HuH-7.5 (cell line): ENCODE results near the gene RNF41.
A peak's percentile ranks its signal among the peaks of the same experiment; 100 is the strongest.

ENCODE experiments used
- DNase-seq: peaks from one replicate; pipeline ENCODE4 v3.0.0; 2011; ENCODE audit warnings: low spot score

RNF41 gene

DNA sequence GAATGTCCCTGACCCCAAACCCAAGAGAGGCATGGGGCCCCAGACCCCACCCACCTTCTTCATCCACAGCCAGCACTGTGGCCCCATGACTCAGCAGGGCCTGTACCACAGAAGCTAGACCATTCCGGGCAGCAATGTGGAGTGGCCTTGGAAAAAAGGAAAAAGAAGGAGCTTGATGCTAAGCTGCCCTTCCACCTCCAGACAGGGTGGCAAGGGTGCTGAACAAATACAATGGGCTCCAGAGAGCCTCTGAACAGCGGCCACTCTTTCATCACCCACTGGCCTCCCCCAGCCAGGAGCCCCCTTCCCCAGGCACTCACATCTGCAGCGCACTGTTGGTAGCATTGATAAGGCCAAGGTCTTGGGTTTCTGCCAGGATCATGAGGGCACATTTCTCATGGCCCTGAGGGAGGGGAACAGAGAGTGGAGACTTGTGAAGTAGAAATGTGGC lies 22.0 kb upstream of the RNF41 start:
- no peak for DNase-seq

DNA sequence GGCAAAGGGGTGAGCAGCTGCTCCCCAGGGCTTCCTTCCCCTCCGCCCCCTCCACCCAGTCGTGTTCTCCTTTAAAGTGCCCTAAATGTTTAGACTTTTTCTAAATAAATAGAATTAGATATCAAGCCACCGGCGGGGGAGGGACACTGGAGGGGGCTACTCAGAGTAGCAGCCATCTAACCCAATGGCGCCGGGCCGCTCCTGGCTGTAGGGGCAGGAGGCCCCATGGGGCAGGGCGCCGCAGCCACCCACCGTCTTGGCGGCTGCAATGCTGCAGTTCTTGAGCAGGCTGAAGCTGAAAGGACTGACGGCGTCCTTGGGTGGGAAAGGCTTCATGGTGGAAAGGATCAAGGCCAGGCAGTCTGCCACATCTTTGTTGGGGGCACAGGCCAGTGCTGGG lies 21.3 kb upstream of the RNF41 start:
- DNase-seq: no peak

DNA sequence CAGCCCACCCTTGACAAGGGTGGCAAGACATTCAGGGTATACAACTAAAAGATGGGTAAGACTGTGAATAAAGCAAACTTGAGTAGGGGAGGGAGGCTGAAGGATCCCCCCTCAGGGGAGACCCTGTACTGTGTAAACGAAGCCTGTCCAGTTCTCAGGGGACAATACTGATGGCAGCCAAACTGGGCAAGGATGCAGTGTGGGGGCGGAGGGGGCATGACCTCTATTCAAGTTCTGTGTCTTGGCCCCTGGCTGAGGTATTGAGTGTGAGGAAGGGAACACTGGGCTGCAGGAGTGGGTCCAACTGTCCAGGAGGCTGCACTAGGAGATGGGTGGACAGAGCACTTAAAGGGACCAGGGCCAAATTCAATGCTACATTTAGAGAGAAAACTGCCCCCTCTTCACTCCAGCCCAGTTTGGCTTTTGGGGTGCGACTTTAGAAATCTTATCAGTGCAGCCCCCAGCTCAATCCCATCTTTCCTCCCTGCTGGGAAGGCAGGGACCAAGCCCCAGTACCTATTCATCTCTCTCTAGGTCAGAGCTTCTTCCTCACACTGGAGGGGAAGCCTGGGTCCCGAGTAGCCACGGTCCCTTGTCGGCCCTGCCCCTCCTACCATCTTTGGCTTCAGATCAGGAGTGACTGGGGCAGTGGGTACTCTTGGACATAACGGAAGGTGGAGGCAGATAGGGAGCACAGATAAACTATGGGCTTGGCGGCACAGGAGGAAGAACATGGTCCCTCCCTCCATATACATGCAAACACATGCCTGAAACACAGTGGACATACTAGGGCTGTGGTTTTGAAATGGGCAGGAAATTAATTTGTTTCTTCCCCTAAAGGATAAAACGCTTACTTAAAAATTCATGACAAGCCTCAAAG lies 19.9 kb upstream of the RNF41 start:
- no peak for DNase-seq

DNA sequence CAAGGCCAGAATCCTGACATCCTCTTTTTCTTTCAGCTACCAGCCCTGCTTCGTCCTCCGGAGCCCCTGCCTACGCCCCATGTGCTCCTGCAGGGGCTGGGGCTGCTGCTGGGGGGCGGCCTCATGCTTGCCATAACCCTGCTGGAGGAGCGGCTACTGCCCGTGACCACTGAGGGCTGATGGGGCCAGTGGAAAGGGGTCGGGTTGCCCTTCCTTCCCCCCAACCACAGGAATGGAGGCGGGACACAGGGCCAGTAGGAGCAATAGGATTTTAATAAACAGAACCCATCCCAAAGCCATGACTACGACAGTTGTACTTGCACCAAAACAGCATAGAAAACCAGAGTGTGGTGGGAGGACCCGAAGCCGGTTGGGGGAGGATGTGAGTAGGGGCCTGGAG lies 15.8 kb upstream of the RNF41 start:
- no peak for DNase-seq

DNA sequence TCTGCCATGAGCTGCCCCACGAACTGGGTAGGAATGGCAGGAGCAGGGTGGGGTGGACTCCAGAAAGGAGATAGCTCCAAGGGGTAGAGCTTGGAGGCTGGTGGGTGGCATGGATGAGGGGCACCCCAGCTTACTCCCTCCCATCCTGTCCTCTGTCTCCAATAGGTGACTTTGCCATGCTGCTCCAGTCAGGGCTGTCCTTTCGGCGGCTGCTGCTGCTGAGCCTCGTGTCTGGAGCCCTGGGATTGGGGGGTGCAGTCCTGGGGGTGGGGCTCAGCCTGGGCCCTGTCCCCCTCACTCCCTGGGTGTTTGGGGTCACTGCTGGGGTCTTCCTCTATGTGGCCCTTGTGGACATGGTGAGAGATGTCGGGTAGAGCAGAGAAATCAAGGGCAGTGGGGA lies 15.3 kb upstream of the RNF41 start:
- DNase-seq: no peak

DNA sequence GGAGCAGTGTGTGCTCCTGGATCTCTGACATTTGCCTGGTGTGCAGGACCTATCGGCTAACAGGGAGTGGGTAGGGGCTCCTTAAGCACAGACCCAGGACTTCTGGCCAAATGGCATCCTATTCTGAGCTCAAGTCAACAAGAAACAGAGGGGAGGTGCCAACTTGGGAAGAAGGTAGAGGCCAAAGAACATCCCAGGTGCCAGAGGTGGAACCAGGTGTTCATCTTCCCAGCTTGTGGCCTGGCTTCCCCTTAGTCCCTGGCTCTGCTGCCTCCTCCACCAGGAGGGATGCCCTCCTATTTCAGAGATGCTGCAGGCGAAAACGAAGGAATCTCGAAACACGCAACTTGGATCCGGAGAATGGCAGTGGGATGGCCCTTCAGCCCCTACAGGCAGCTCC lies 14.4 kb upstream of the RNF41 start:
- DNase-seq: no peak

DNA sequence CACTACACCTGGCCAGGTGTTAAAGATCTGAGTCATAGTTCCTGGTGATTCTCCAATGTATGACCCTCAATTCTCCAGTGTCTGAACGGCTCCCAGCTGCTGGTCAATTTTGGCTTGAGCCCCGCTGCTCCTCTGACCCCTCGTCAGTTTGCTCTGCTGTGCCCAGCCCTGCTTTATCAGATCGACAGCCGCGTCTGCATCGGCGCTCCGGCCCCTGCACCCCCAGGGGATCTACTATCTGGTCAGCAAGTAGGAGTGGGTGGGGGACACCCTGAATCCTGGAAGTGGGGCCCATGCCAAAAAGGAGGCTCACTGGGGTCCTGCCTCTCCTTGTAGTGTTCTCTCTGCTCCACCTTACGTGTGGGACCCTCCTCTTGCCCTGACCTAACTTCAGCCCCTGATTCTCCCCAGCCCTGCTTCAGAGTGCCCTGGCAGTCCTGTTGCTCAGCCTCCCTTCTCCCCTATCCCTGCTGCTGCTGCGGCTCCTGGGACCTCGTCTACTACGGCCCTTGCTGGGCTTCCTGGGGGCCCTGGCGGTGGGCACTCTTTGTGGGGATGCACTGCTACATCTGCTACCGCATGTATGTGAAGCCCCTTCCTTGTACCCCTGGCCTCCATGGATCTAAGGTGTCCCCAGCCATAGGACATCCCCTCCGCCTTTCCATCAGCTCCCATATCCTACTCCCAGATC lies 13.2 kb upstream of the RNF41 start:
- no peak for DNase-seq

DNA sequence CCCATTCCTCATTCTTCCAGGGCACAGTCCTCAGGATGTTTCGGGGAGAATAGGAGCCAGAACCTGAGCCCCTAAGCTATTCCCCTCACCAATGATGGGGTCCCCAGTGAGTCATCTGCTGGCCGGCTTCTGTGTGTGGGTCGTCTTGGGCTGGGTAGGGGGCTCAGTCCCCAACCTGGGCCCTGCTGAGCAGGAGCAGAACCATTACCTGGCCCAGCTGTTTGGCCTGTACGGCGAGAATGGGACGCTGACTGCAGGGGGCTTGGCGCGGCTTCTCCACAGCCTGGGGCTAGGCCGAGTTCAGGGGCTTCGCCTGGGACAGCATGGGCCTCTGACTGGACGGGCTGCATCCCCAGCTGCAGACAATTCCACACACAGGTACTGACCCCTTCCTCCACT lies 9.5 kb upstream of the RNF41 start:
- no peak for DNase-seq

DNA sequence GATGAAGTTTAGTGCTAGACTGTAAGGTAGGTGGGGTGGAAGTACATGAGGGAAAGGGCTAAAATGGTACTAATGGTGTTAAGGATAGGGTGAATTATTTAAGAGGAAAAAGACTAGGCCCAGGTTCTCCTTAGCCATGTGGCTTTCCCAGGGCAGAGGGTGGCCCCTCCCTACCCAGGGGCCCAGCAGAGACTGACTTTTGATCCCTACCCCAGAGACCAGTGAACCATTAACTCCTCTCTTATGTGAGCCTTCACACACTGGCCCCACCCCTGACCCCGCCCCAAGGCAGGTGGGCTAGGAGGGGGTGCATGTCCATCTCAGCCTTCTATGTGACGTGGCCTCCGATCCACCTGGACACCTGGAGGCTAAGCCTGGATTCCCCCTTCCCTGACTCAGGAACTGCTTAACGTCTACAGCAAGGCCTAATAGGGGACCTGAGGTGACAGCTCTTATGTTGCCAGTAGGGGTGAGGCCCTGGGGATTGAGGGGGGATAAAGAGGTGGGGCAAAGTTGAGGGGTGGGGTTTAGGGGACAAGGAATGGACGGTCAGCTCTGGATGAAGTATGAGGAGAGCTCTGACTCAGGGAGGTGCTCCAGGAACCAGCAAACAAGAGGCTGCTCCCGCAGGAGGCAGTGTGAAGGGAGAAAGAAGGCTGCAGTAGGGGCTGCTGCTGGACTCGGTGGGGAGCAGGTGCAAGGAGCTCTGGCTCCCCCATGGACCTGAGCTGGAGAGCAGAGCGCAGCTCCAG lies 8.9 kb upstream of the RNF41 start:
- peak; percentile 97 for DNase-seq

DNA sequence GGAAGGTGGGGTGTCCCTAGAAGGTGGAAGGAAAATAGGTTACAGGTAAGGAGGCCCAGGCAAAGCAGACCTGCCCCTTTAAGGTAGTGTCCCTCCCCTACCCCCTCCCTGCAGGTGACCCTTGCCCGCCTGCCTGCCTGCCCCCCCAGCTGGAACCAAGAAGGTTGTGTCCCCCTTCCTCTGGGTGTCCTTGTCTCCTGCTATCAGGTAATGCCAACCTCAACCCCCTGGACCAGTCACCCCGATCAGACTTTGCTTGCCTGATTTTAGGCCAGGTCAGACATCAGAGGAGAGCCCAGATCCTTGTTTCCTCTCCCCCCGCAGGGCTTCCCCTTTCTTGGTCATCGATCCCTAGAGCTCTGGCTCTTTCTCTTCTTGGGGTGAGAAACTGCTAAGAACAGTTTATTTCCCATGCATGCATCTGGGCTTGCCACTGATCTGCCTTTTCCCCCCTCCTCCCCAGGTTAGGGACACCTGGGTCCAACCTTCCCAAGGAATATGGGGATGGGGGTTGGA lies 8.3 kb upstream of the RNF41 start, which contains the start of gene SLC39A5:
Gene SLC39A5 (plus strand): TSS at position 136 of the 516 bp plus-strand sequence. CDS start 1,224 bp downstream, outside the sequence.
- no peak for DNase-seq

DNA sequence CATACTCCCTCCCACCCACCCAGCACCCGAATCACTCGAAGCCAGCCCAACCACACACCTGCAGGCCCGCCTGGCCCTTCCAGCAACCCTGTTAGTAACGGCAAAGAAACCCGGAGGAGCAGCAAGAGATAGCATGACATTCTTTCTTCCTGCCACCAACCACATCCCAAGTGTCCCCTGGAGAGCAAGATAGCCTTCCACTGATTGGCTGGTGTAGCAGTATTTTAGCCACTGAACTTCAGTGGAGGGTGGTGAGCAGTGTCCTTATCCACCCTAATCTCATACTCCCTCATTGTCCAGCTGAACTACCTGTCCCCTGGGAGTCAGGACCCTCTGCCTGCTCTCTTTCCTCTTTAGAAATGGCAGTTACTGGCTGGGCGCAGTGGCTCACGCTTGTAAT lies 7.4 kb upstream of the RNF41 start:
- DNase-seq: no peak

DNA sequence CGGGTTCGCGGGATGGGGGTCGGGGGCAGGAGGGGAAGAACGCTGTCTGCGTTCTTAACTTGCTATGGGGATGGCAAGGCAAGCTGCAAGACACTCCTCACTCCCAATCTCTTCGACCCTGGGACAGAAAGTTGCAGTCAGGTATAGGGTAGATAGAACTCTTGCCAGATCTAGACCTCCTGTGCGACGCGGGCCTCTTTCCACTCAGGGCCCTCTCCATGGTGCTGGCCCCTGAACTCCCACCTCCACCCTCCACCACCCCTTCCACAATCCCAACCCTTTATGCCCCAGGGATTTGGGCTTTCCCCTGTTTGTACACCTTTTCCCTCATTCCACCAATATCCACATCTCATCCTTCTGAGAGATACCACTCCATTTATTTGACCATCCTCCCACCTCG lies 3.2 kb upstream of the RNF41 start:
- DNase-seq: no peak

DNA sequence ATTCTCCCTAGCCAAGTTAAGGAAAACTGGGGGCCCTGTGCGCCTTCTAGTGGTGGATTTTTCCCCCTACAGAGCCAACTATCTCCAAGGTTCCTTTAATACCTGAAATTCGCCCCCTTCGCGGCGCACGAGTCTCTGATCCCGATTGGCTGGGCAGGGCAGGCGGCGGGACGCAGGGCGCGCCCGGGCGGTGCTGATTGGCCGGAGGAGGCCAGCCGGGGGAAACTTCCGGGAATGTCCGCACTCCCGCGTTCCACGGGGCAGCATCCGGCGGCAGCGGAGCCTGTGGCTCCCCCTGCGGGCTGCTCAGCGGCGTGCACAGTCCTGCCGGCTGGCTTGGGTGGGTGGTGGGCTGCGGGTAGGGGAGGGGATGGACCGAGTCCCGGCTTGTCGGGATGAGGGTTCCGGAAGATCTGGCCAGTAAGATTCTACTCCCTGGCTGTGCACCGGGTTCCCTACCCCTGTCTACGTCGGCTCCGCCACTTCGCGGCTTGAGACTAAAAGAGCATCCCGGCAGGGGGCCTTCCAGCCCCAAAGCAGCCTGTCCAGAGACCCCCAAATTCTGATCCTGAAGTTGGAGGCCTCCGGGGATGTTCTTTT lies 2.5 kb upstream of the RNF41 start, which contains the start of gene NABP2:
Gene NABP2 (plus strand): TSS at position 241 of the 600 bp plus-strand sequence. CDS start 515 bp downstream, outside the sequence.
- DNase-seq: peak; percentile 99

DNA sequence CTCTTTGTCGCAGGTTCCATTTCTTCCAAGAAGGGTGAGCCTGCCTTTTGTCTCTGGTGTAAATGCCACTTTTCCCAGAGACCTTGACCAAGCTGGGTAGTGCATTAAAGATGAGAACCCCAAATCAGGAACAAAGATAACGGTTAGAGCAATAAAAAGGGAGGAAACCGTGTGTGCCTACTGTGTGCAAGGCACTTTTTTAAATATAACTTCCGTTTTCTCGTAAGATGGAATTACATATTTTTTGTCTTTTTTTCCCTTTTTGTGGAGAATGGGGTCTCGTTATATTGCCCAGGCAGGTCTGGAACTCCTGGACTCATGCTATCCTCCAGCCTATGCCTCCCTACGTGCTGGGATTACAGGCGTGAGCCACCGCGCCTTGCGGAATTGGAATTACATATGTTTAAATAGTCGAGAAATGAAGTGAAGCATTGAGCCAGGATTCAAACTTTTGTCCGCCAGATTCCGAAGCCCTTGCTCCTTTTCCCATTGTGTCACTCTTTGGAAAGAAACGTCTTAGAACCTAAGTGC lies 1.9 kb upstream of the RNF41 start:
- DNase-seq: no peak

DNA sequence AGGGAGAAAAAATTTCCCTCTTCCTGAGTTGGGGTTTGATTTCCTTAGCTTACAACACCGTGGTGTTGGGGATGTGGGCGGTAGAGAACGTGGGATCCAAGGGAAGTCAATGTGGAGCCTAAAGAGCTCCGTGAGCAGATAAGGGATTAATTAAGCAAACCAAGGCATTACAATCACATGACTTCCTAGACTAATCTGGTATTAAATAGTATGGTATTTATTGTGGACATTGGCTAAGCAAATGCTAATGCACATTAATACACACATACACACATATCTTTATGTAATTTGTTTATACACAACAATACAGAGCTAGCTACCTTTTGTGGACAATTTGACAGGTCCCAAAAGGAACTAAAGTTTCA lies 791 bp upstream of the RNF41 start:
- DNase-seq: no peak

DNA sequence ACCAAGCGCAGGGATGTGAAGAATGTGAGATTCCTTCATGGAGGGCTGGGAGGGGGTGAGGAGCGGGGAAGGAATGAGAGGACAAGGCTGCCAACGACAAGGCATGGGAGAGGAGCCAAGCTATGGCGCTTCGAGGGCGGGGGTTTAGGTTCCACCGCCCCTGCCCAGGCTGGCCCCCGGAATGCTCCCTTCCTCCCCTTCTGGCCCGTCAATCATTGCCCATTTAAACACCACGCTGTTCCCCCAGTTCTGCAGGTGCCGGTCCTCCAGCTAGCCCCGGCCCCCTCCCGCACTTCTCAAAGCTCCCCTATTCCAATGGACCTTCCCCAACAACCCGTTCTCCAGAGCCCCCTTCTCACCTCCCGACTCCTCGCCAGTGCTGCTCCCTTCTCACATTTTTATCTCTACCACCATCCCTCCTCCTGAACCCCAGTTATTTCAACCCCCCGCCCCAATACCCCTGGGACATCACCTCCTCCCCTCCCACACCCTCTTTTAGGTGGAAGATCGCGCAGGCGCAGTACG lies 428 bp downstream of the RNF41 start:
- DNase-seq: no peak

DNA sequence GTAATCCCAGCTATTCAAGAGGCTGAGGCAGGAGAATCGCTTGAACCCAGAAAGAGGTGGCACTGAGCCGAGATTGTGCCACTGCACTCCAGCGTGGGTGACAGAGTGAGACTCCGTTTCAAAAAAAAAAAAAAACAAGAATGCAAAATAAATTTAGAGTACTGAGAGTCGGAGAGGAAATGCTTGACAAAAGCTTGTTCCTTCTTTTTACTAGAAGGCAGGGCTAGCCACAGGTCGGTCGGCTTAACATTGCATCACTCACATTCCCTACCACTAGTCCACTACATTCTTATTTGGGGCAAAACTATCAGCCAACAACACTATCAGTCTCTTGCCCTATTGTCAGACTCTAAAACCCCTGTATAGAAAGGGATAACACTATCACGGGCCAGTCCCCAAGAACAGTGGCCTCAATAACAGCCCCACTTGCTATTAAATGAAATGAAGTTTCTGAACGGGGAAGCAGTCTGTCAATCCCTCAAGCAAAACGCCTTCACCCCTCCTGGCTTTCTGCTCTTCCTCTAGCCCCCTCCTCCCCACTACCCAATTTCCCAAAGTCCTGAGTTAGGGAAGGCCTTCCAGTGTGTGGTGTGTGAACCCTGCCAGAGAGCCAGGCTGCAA lies 1.0 kb downstream of the RNF41 start:
- no peak for DNase-seq

DNA sequence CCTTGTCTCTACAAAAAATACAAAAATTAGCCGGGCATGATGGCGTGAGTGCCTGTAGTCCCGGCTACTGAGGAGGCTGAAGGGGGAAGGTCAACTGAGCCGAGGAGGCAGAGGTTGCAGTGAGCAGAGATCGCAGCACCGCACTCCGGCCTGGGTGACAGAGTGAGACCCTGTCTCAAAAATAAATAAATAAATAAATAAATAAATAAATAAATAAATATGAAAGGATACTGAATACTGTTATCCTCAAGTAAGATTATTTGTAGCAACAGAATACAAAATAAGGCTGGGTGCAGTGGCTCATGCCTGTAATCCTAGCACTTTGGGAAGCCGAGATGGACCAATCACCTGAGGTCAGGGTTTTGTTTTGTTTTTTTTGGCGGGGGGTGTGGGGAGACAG lies 1.9 kb downstream of the RNF41 start:
- DNase-seq: no peak

DNA sequence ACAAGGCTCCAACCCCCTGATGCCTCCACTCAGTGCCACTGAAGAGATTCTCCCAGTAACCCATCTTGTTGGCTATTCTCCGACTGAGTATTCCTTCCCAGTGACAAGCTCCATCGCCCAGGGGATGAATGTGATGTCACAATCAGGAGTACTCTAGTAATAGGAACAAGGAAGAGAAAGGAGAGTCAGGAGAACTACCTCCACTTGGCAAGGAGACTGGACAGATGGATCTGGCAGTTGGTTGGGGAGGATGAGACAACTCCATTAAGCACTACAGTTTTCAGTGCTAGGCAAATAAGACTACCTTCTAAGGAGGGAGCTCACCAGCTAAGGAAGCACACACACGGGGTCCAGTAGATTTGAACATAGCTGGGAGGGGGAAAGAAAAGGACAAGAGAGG lies 5.3 kb downstream of the RNF41 start:
- no peak for DNase-seq

DNA sequence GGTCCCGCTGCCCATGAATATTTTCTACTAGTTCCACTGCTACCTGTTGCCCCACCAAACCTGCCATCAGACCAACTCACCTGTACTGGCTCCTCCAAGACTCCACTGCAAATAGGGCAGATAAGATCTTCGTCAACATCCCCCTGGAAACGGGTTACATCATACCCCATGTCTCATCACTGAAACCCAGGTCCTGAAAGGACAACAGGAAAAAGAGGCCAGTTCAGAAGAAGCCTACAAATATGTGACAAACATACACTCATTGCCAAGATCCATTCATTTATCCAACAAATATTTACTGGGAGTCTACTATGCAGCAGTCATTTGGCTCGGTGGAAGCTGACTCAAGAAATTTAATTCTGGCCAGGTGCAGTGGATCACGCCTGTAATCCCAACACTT lies 7.8 kb downstream of the RNF41 start:
- no peak for DNase-seq

DNA sequence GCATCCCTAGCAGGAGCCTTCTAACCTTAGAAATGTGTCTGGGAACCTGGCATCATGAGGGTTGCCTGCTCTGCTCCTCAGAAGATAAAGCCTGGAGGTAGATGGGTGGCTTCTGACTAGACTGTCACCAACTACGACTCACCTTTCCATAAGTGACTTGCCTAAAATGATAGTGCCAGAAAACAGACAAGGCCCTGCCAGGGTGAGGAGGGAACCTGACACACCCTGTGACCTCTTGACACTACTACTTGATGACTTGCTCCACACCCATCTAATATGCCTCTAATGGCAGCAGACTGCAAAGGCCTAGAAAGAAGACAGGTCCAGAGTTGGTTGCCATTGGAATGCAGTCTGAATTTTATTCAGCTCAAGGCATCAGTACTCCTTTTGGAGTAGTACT lies 9.4 kb downstream of the RNF41 start:
- DNase-seq: no peak
